Measurements from ENCODE around the gene MAN1C1.

Gene MAN1C1

GRCh38 chr1:25614501-25615171 lies 2.0 kb upstream of the MAN1C1 start:
- peak; percentile 17 for DNase-seq

- no peak for DNase-seq
These were observed 1.4 kb upstream of the MAN1C1 start for GRCh38 chr1:25615172-25615541.

- peak; percentile 25 for DNase-seq
These were observed 962 bp upstream of the MAN1C1 start for GRCh38 chr1:25615563-25616094.

- no peak for DNase-seq
These were observed 515 bp downstream of the MAN1C1 start for GRCh38 chr1:25616987-25617624.

- DNase-seq = no peak
These were observed 1.2 kb downstream of the MAN1C1 start for GRCh38 chr1:25617625-25618432.

GRCh38 chr1:25618433-25618808 lies 1.8 kb downstream of the MAN1C1 start:
- DNase-seq = no peak

GRCh38 chr1:25619101-25619890 lies 2.7 kb downstream of the MAN1C1 start:
- DNase-seq = no peak

GRCh38 chr1:25620211-25620610 lies 3.6 kb downstream of the MAN1C1 start:
- DNase-seq = no peak

GRCh38 chr1:25620701-25621350 lies 4.2 kb downstream of the MAN1C1 start:
- DNase-seq = no peak

GRCh38 chr1:25621876-25622275 lies 5.3 kb downstream of the MAN1C1 start:
- no peak for DNase-seq

- no peak for DNase-seq
These were observed 5.9 kb downstream of the MAN1C1 start for GRCh38 chr1:25622531-25622930.

- DNase-seq = no peak
These were observed 6.4 kb downstream of the MAN1C1 start for GRCh38 chr1:25623007-25623406.

GRCh38 chr1:25623731-25624130 lies 7.1 kb downstream of the MAN1C1 start:
- DNase-seq = no peak

GRCh38 chr1:25624156-25624555 lies 7.6 kb downstream of the MAN1C1 start:
- DNase-seq = peak; percentile 12

- DNase-seq = no peak
These were observed 8.0 kb downstream of the MAN1C1 start for GRCh38 chr1:25624604-25625003.

GRCh38 chr1:25626018-25626417 lies 9.4 kb downstream of the MAN1C1 start:
- no peak for DNase-seq

- no peak for DNase-seq
These were observed 12.3 kb downstream of the MAN1C1 start for GRCh38 chr1:25628741-25629421.

- DNase-seq = no peak
These were observed 13.2 kb downstream of the MAN1C1 start for GRCh38 chr1:25629836-25630235.

- no peak for DNase-seq
These were observed 15.3 kb downstream of the MAN1C1 start for GRCh38 chr1:25631750-25632485.

- no peak for DNase-seq
These were observed 17.5 kb downstream of the MAN1C1 start for GRCh38 chr1:25634066-25634465.

GRCh38 chr1:25634896-25635295 lies 18.3 kb downstream of the MAN1C1 start:
- DNase-seq = no peak

All from NK-92 treated with Interleukin-12 subunit alpha and Interleukin-12 subunit beta, amount 100 ng/mL, for 24 hours (cell line).